GM12891 (cell line): ENCODE measurements around the gene C11orf65.

ENCODE experiments used
- PAX5 ChIP-seq: IDR thresholded peaks from 2 replicates; pipeline ENCODE4 v1.6.1; 2011; ENCODE audit warnings: low read length, moderate library complexity, mild to moderate bottlenecking; ENCODE audit not compliant: insufficient read depth, severe bottlenecking
- POLR2A ChIP-seq: IDR thresholded peaks from 2 replicates; pipeline ENCODE4 v1.6.1; 2011; ENCODE audit warnings: low read depth, low read length, control low read depth
- POLR2AphosphoS5 ChIP-seq: IDR thresholded peaks from 2 replicates; pipeline ENCODE4 v1.6.1; 2011; ENCODE audit warnings: low read depth, low read length, control low read depth
- POU2F2 ChIP-seq: IDR thresholded peaks from 2 replicates; pipeline ENCODE4 v1.6.1; 2011; ENCODE audit warnings: low read depth, mild to moderate bottlenecking, control low read depth, low read length, moderate library complexity
- SPI1 ChIP-seq: IDR thresholded peaks from 2 replicates; pipeline ENCODE4 v1.6.1; 2011; ENCODE audit warnings: low read depth, low read length, control low read depth
- TAF1 ChIP-seq: IDR thresholded peaks from 2 replicates; pipeline ENCODE4 v1.6.1; 2011; ENCODE audit warnings: low read depth, low read length, control low read depth

- TF ChIP-seq POLR2AphosphoS5, result no peak
- TF ChIP-seq POLR2A, result no peak
- no peak for TF ChIP-seq TAF1
- TF ChIP-seq SPI1, result no peak
- TF ChIP-seq PAX5, result no peak
- TF ChIP-seq POU2F2, result no peak
Observed at GRCh38 chr11:108496643-108497256, 29.4 kb upstream of the C11orf65 start.
